ENCODE results near the gene UMODL1. TPM values are rescaled to one million over a fixed set of nuclear protein-coding genes. Genes with fewer than 3 reads are reported as not detected.

UMODL1 gene
- polyA plus RNA-seq, 3 donors, result not detected

GRCh38 chr21:42156690-42157605, 85.8 kb downstream of the UMODL1 start:
- Mint-ChIP-seq H3K9me3 (peaks cover 0 to 2% (median 0%) of the 10 kb centered on the region in 7 donors), H3K4me3 (no peak overlapping the region), H3K4me1 (peaks cover 9% of the 10 kb centered on the region), H3K27ac (no peak overlapping the region), H3K36me3 (no peaks in the 10 kb centered on the region), H3K27me3 (ENCODE audit: low read depth in 3 of 3) (peaks cover 8 to 23% (median 8%) of the 10 kb centered on the region in 3 donors)
- 89% methylated on average over 19 of the region's 20 CpGs for WGBS (ENCODE audit: insufficient coverage)
- Histone ChIP-seq H3K9ac (ENCODE audit: insufficient read depth, low read length, poor library complexity, severe bottlenecking) (no peak overlapping the region), H3K9me3 (replicated peaks in 1 of 2; ENCODE audit: control insufficient read depth in 1 of 2, insufficient read depth in 1 of 2, low read length in 2 of 2) (no peaks in the 10 kb centered on the region), H4K20me1 (ENCODE audit: insufficient read depth, low read length) (no peaks in the 10 kb centered on the region), H3K27ac (ENCODE audit: low read depth in 1 of 2, low read length in 2 of 2) (no peak overlapping the region), H3K4me1 (ENCODE audit: control insufficient read depth in 1 of 2, insufficient read depth in 2 of 2, low read length in 2 of 2) (no peaks in the 10 kb centered on the region), H3K27me3 (ENCODE audit: control insufficient read depth in 2 of 2, insufficient read depth in 2 of 2, low read length in 2 of 2) (peaks cover 0 to 6% of the 10 kb centered on the region in 2 donors), H3K4me3 (replicated peaks in 1 of 3; ENCODE audit: low read depth in 2 of 3, low read length in 3 of 3) (no peak overlapping the region), H2AFZ (ENCODE audit: insufficient read depth, low read depth, low read length, poor library complexity, severe bottlenecking) (no peak overlapping the region), H3K79me2 (ENCODE audit: insufficient read depth, low read length) (no peaks in the 10 kb centered on the region), H3K4me2 (replicated peaks; ENCODE audit: extremely low read depth, low read length, poor library complexity, severe bottlenecking) (no peak overlapping the region), H3K36me3 (replicated peaks in 1 of 2; ENCODE audit: control insufficient read depth in 1 of 2, insufficient read depth in 2 of 2, low read length in 2 of 2) (no peaks in the 10 kb centered on the region)
- no peak for DNase-seq
- intact Hi-C loops (cut with micrococcal nuclease), result no loop called here
- TF ChIP-seq CTCF (IDR thresholded peaks at IDR 0.05), result no peak

GRCh38 chr21:42157606-42158310, 86.6 kb downstream of the UMODL1 start:
- Histone ChIP-seq H3K4me1 (ENCODE audit: control insufficient read depth in 1 of 2, insufficient read depth in 2 of 2, low read length in 2 of 2) (no peaks in the 10 kb centered on the region), H3K36me3 (replicated peaks in 1 of 2; ENCODE audit: control insufficient read depth in 1 of 2, insufficient read depth in 2 of 2, low read length in 2 of 2) (no peaks in the 10 kb centered on the region), H3K9ac (ENCODE audit: insufficient read depth, low read length, poor library complexity, severe bottlenecking) (no peak overlapping the region), H2AFZ (ENCODE audit: insufficient read depth, low read depth, low read length, poor library complexity, severe bottlenecking) (no peak overlapping the region), H3K27ac (ENCODE audit: low read depth in 1 of 2, low read length in 2 of 2) (no peak overlapping the region), H3K79me2 (ENCODE audit: insufficient read depth, low read length) (no peaks in the 10 kb centered on the region), H4K20me1 (ENCODE audit: insufficient read depth, low read length) (no peaks in the 10 kb centered on the region), H3K4me3 (replicated peaks in 1 of 3; ENCODE audit: low read depth in 2 of 3, low read length in 3 of 3) (no peak overlapping the region), H3K9me3 (replicated peaks in 1 of 2; ENCODE audit: control insufficient read depth in 1 of 2, insufficient read depth in 1 of 2, low read length in 2 of 2) (no peaks in the 10 kb centered on the region), H3K27me3 (ENCODE audit: control insufficient read depth in 2 of 2, insufficient read depth in 2 of 2, low read length in 2 of 2) (peaks cover 0 to 6% of the 10 kb centered on the region in 2 donors), H3K4me2 (replicated peaks; ENCODE audit: extremely low read depth, low read length, poor library complexity, severe bottlenecking) (no peak overlapping the region)
- Mint-ChIP-seq H3K27me3 (ENCODE audit: low read depth in 3 of 3) (peaks cover 8 to 23% (median 11%) of the 10 kb centered on the region in 3 donors), H3K36me3 (no peaks in the 10 kb centered on the region), H3K9me3 (peaks cover 0 to 3% (median 0%) of the 10 kb centered on the region in 7 donors), H3K4me1 (peaks cover 9% of the 10 kb centered on the region), H3K27ac (no peak overlapping the region), H3K4me3 (no peak overlapping the region)
- intact Hi-C loops (cut with micrococcal nuclease), result no loop called here
- TF ChIP-seq CTCF (IDR thresholded peaks at IDR 0.05), result no peak
- WGBS (ENCODE audit: insufficient coverage), result 100% methylated on average over 4 of the region's 11 CpGs
- no peak for DNase-seq
